Activated T-cell treated with anti-CD3 and anti-CD28 coated beads for 48 hours (primary cell): ENCODE measurements around the gene SMPD4.
"Not testable (repeated sequence)": the region's sequence is repeated elsewhere in the genome, so short reads cannot be mapped to it uniquely, and the experiment has no call there.

ENCODE experiments used
- DNase-seq: peaks from one replicate; pipeline ENCODE4 v3.0.0-alpha.2; 2020; ENCODE audit warnings: low read depth

The SMPD4 gene

DNA sequence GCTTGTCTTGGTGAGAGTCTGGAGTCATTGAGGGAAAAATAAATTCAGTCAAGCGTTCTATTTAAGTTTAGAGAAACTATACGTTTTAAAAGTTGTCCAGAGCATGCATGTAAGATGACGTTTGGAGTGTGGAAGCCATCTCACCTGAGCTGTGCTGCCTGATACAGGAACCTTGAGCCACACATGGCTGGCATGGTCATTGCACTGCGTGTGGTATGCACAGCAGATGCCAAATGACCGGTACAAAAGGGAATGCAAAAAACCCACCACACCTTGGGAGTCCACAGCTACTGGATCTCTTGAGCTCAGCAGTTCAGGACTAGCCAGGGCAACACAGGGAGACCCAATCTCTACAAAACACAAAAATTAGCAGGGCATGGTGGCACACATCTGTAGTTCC is 5.0 kb upstream of the SMPD4 start:
- no peak for DNase-seq

DNA sequence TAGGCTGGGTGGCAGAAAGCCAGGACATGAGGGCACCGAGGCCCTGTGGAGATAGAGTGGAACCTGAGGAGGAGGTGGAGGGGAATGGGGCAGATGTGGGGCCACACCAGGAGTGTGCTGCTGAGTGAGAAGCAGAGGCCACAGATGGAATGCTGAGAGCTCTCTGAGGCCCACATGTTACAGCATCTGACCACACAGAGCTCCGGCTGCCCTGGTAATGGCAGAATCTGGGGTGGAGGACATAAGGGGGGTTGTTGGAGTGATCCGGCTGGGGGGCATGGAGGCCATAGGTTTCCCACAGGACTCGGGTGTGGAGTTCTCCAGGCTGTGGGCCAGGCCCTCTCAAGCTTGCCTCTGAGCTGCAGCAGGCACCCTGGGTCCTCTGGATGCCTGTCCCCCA is 4.5 kb upstream of the SMPD4 start:
- no peak for DNase-seq

DNA sequence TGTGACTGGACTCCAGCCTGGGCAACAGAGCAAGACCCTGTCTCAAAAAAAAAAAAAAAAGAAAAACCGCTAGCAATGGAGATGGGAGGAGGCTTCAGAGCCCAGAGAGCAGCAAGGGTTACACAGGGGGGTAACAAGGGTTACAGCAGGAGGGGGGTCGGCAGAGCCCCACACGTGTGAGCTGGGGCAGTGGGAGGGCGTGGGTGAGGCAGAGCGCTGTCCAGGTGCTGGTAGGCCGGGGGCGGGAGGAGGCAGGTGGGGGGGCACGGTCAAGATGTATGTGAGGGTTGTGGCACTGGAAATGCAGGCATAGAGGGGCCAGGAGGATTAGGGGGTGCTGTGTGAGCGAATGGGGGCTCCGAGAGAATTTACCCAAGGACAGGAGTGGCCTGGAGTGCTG is 4.0 kb upstream of the SMPD4 start:
- DNase-seq, result no peak

DNA sequence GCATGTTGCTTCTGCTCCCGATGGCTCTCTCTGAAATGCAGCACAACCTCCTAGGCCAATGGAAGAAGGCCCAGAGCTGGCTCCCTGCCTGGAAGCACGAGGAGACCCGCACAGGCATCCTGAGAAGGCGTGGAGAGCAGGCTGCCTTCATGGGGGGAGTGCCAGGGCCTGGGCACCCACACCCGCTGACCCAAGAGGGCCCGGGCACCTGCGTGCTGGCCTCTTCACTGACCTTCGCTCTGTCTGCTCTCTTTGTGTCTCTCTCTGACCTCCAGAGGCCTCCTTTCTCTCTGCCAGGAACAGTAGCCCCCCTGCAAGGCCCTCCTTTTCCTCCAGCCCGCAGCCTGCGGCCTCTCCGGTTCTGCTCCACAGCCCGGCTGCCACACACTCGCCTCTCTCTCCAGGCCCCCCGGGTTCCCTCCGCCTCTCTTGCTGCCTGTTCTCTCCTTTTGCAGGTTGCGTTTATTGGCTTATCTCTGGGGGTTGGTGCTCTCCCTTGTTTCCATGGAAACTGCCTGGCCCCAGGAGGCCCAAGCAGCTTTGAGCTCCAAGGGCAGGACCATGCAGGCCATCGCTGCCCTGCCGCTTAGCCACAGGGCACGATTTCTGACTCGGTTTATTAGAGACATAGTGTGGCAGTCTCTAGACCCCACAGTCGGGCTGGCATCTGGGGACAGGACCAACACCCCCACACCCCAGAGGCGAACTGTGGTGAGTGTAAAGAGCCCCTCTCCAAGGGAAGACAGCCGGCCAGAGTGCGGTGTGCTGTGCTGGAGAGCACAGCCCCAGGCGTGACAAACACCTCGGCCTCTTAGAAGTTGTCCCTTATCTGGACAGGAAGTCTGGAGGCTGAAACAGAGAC is 2.3 kb upstream of the SMPD4 start:
- DNase-seq, result no peak

DNA sequence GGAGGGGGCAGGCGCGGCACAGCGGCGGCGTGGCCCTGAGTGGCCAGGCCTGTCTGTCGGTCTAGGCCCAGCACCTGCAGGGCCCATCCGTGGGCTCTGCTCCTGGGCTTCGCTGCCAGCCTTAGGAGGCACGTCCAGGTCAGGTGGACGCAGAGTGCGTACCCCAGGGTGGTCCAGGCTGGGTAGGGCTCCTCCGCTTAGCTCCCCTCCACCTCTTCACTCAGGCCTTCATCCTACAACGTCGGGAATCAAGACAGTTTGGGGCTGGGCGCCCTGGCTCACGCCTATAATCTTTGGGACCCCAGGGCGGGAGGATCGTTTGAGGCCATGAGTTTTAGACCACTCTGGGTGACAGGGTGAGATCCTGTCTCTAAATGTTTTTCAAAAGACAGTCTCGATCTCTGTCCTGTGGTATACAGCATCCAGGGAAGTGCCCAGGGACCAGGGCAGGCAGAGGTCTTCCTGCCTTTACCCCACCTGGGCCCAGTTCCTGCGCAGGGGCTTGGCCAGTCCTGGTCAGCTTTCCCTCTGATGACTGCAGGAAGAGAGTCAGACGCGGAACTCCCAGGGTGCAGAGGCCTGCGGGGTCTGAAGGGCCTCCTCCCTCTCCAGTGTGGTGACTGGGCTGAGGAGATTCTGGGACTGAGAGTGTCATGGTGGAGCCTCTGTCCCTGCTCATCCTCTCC is 1.6 kb upstream of the SMPD4 start:
- not testable (repeated sequence) for DNase-seq

DNA sequence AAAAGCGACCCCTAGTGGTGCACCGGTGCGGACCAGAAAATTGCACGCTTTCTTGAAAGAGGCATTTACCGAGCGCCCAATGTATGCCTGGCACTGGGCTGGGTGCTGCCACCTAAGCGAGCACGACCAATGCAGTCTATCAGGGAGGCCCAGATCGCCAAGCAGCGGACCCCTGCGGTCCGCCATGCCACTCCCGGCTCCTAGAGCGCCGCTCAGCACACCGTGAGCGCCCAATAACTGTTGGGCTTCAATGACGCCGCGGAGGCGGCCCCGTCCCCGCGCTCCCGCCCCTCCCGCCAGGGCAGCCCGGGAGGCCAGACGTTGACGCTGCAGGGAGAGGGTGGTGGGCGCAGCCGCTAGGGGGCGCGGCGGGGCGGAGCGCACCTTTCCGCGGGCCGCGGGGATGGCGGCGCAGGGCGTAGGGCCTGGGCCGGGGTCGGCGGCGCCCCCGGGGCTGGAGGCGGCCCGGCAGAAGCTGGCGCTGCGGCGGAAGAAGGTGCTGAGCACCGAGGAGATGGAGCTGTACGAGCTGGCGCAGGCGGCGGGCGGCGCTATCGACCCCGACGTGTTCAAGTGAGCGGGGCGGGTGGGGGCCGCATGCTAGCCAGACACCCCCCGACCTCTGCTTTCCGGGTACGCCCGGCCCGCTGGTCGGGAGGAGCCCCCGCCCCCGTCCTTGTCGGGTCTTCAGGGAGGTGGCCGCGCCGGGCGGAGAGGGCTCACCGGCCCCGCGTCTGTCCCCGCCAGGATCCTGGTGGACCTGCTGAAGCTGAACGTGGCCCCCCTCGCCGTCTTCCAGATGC is 679 bp upstream of the SMPD4 start, which contains the start of gene MZT2B:
Gene MZT2B (plus strand): TSS at position 383 of the 803 bp plus-strand sequence. CDS start 21 bp downstream, at position 404.
- peak; percentile 89 for DNase-seq

DNA sequence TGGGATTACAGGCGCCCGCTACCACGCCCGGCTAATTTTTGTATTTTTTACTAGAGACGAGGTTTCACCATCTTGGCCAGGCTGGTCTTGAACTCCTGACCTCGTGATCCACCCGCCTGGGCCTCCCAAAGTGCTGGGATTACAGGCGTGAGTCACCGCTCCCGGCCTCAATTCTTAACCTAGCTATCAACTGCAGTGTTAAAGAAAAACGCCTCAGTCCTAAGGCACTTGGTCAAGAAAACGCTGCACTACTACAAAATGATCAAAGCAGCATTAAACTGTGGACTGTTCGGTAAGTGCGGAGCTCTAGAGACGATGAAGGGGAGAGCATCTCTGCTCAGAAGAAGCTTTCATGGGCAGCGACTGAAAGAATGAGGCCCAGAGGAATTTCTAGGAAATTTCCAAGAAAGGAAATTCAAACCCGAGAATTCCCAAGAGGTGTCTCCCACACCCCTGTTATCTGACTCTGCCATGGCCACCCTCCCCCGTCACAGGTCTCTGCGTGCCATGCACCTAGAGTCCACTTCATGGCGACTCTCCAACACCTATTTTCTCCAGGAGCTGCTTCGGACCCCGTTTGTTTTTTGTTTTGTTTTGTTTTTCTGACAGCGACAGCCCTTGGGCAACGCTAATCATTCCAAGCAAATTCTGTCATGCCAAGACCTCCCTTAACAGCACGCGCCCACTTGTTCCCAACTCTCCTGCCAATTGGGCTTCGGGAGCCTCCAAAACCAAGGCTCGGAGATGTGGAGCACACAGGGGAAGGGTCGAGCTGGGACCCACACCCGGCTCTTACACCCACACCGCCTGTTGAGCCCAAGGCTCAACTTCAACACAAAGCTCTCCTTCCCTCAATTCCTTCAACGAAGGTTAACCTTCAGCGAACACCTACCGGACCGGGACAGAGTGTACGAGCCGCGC is 738 bp downstream of the SMPD4 start:
- DNase-seq, result not testable (repeated sequence)

DNA sequence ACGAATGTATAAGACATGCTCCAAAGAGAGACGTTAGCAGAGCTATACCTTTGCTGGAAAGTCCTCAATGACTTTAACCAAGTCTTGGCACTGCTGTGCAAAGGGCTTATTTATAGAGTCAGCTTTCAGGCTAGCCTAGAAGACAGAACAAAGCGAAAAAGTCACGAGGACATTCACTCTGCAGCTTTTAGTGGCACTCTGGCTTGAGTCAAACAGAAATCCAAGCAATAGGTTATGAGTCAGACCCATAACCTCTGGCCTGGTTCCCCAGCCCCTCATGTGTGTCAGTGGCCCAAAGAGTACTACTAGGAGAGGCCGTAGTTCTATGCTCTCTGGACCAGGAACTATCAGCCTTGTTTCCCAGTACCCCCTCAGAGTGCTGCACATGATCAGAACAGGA is 6.5 kb downstream of the SMPD4 start:
- not testable (repeated sequence) for DNase-seq

- no peak for DNase-seq
Observed at GRCh38 chr2:130169896-130170295, 11.5 kb downstream of the SMPD4 start.

DNA sequence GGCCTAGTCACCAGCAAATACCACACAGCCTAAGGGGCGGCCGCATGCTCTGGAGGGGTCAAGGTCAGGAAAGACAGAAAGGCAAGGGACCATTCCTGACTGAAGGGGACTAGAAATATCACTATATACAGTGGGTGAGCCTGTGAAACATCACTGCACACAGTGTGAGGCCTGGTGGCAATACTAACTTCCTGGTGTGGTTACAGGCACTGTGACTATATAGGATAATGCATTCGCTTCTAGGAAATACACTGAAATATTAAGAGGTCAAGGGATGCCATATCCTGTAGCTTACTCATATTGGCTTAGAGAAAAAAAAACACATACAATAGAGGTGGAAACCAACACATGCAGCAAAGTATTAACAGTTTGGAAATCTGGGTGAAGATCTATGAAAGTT is 12.2 kb downstream of the SMPD4 start:
- not testable (repeated sequence) for DNase-seq

- not testable (repeated sequence) for DNase-seq
Observed at GRCh38 chr2:130166611-130167010, 14.8 kb downstream of the SMPD4 start.

GRCh38 chr2:130165293-130166016 is 15.9 kb downstream of the SMPD4 start:
- DNase-seq, result no peak

- no peak for DNase-seq
Observed at GRCh38 chr2:130162968-130163367, 18.4 kb downstream of the SMPD4 start.

- not testable (repeated sequence) for DNase-seq
Observed at GRCh38 chr2:130162486-130162885, 18.9 kb downstream of the SMPD4 start.

DNA sequence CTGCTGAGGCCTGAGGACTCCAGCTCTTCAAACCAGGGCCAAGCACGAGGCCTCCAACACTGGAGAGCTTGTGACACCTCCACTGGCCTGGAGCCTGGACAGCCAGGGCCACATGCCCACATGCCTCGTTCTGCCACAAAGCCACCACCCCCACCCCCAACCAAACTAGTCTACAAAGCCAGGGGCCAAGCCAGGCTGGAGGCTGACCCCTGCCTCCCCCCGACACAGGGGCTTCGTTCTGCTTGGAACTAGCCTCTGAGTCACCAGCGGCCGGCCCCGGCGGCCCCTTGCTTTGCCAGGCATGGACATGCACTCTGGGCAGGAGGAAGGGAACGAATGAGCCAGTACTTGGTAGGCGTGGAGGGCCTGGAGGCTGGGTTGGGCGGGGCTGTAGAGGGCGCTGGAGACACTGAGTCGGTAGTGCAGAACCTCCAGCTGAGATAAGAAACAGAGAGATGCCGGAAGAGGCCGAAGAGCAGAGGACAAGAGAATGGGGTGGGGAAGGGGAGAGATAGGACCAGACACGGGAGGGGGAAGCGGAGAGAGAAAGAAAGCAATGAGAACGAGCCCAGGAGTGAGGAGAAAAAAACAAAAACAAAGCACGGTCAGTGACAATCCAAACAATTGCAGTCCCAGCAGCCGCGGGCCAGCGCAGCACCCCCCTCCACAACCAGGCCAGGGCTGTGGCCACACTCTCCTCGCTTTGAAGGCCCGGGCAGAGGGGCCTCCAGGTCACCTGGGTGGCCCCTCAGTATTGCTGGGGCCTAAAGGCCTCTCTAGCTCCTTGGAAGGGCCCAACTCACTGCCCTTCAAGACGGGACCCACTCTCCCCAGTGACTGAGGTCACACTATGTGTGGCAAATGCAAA is 20.3 kb downstream of the SMPD4 start:
- not testable (repeated sequence) for DNase-seq

- DNase-seq, result no peak
Observed at GRCh38 chr2:130160131-130160530, 21.3 kb downstream of the SMPD4 start.

DNA sequence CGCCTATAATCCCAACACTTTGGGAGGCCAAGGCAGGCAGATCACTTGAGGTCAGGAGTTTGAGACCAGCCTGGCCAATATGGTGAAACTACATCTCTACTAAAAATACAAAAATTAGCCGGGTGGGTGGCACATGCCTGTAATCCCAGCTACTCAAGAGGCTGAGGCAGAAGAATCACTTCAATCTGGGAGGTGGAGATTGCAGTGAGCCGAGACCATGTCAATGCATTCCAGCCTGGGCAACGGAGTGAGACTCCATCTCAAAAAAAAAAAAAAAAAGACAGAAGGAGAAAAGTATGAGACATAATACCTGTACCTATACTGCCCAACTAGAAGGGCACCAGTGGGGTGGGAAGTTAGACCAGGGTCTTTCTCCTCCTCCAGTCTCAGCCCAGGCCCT is 22.0 kb downstream of the SMPD4 start:
- not testable (repeated sequence) for DNase-seq

GRCh38 chr2:130158631-130159030 is 22.8 kb downstream of the SMPD4 start:
- DNase-seq, result no peak

GRCh38 chr2:130157825-130158514 is 23.4 kb downstream of the SMPD4 start:
- DNase-seq, result not testable (repeated sequence)
